GM21390 (cell line): ENCODE results near the gene LMOD1.
"Not testable (repeated sequence)": the region's sequence is repeated elsewhere in the genome, so short reads cannot be mapped to it uniquely, and the experiment has no call there.

Source experiments
- ATAC-seq: cut with Tn5 transposase; IDR thresholded peaks from one replicate; pipeline ENCODE4 v1.9.1; 2021; ENCODE audit not compliant: unreplicated experiment

Gene LMOD1

GRCh38 chr1:201876148-201876818 lies 70.1 kb downstream of the LMOD1 start:
- no peak for ATAC-seq

GRCh38 chr1:201874672-201875071 lies 71.7 kb downstream of the LMOD1 start:
- ATAC-seq = no peak

GRCh38 chr1:201870397-201870796 lies 76.0 kb downstream of the LMOD1 start:
- ATAC-seq = no peak

- ATAC-seq = no peak
Observed at GRCh38 chr1:201861448-201861847, 84.9 kb downstream of the LMOD1 start.

- no peak for ATAC-seq
Observed at GRCh38 chr1:201859424-201859823, 86.9 kb downstream of the LMOD1 start.

GRCh38 chr1:201856722-201857121 lies 89.6 kb downstream of the LMOD1 start:
- not testable (repeated sequence) for ATAC-seq

GRCh38 chr1:201851949-201852348 lies 94.4 kb downstream of the LMOD1 start:
- no peak for ATAC-seq

DNA sequence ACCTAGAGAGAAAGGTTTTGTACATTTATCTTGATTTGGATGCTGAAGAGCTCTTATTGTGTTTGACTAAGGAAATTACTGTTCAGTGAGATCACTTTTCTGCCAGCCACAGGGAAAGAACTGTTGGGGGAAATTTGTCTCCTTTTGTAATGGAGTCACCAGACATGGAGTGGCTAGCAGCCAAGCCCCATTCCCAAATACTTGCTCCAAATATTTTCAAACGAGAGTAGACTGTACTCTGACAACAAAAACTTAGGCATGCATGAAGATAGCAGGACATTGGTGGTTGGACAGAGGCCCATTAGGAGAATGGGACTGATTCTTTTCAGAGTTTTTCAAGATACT lies 96.3 kb downstream of the LMOD1 start:
- no peak for ATAC-seq

DNA sequence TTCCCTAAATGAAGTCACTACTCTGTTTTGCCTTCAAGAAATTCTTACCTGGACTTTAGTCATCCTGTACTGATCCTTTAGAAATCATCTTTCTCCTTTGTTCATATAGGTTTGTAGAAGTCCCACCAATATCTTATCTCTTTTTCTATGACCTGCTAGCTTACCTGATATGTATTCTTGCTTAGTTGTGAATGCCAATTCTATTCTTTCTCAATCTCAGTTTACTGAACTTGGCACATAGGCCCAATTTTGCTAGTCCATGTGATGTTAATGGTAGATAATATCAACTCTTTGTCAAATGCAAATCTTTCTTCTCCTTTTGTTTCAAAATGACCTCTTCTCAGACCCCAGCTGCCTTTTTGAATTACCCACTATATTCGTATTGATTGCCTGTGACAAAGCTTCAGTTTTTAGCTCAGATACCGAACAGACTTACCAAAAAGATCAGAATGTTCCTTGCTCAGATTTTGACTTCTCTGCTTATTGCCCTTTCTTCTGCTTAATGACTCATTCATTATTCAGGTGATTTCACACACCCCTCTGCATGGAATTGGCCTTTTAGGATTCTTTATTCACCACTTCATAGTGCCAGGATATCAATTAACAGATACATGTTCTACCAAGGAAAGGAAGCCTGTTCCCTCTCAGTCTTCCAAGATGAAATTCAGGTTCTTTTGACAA lies 96.8 kb downstream of the LMOD1 start:
- no peak for ATAC-seq

DNA sequence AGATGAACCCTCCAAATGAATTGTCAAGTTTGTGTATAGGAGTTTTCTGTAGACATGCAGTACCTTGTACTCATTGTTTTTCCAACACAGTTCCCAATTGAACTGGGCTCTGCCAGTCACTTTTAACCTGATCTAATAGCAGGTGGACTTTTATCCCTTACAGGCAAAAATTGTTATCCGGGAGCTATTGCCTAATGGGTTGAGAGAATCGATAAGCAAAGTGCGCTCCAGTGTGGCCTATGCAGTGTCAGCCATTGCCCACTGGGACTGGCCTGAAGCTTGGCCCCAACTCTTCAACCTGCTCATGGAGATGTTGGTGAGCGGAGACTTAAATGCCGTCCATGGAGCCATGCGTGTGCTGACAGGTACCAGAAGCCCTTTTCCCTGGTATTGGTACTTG lies 98.1 kb downstream of the LMOD1 start:
- ATAC-seq = no peak

DNA sequence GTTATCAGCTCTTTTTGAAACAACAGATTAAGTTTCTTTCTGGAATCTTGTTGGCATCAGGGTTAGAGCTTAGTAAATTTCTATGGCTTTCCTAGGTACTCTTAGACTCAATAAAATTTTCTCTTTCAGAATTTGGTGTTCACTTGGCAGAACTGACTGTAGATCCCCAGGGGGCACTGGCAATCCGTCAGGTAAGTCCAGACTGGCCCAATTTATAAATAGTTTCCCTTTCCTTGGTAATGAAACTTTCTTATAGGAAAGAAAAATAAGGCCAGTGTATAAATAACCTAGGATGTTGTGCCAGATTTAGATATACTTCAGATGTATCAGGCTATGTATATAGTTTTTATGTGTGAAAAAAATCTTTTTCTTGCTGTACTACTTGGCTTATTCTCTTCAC lies 99.2 kb downstream of the LMOD1 start:
- ATAC-seq = no peak
